ENCODE data around the gene TPBGL.

The TPBGL gene

DNA sequence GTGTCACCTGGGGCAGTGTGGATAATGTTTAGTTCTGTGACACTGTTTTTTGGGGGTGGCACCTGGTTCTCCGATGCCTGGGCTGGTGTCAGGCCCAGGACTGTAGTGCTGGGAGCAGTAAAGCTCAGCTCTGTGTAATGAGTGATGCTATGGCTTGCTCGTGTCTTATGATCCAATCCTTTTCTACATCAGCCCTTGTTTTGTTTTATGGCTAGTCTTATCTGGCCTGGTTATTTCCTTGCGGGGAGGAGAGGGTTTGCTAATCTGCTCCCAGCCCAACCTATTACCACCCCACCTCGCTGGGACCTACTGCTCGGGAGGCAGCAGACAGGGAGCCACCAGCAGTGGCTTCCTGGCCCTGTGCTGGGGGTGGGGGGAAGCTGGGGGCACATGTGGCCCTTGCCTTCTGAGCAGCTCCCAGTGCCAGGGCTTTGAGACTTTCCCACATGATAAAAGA is 35.0 kb upstream of the TPBGL start:
- in situ Hi-C loops (cut with MboI; ENCODE audit: low sequenced_read_pairs), result loop anchor here (10.0 kb wide), 1 partner anchor 61 kb away; no protein-coding TSS in a partner anchor

- in situ Hi-C loops (cut with MboI; ENCODE audit: low sequenced_read_pairs), result loop anchor here (10.0 kb wide), 1 partner anchor 64 kb away; no protein-coding TSS in a partner anchor
Measured at GRCh38 chr11:75208446-75208845, 32.1 kb upstream of the TPBGL start.

GRCh38 chr11:75212411-75212810 is 28.2 kb upstream of the TPBGL start:
- in situ Hi-C loops (cut with MboI; ENCODE audit: low sequenced_read_pairs), result no loop called here

DNA sequence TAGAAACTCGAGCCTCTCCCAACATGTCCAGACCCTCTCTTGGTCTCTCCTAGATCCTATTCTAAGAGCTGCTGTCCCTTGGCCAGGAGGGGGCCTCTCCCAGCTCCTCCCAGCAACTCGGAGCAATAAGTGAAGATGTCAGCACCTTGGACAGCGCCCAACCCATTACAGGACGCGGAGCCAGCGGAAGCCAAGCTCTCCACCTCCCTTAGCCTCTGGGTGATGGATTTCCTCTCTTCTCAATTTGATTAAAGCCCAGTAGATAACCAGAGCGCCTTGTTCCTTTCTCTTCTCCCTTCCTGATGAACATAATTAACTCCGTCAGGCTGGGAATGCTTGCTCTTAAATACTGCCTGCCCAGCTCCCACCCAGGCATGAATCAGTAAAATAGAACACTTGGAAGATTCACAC is 26.2 kb upstream of the TPBGL start:
- in situ Hi-C loops (cut with MboI; ENCODE audit: low sequenced_read_pairs), result no loop called here

DNA sequence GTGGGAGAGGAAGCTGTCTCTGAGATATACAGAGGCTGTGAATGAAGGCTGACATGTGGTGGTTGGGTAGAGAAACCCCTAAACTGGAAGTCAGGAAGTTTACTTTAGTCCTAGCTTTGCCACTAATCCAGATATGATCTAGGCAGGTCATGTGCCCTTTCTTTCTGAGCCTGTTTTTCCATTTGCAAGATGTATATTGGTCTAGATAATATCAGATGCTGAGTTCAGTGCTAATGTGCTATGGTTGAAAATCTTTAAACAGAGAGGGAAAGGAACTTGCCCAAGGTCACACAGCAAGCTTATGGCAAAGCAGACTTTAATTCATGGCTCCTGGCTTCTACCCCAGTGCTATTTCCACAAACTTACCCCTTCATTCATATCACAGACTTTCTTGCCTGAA is 25.7 kb upstream of the TPBGL start:
- in situ Hi-C loops (cut with MboI; ENCODE audit: low sequenced_read_pairs), result no loop called here

DNA sequence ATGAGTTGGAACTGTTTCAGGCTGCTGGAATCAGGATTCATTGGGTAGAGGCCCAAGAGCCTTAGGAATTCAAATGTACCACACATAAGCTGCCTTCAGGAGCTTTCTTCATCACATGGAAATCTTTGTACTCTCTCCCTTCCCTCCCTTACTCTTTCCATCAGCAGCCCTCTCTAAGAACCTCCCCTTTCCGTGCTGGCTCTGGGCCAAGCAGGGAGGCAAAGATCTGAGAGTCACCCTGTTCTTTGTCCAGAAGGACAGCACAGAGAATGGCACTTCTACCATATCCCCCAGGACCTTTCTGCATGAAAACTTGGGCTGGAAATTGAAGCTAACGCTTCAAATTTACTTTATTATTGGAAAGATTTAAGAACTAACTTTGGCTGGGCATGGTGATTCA is 20.7 kb upstream of the TPBGL start:
- in situ Hi-C loops (cut with MboI; ENCODE audit: low sequenced_read_pairs), result no loop called here

DNA sequence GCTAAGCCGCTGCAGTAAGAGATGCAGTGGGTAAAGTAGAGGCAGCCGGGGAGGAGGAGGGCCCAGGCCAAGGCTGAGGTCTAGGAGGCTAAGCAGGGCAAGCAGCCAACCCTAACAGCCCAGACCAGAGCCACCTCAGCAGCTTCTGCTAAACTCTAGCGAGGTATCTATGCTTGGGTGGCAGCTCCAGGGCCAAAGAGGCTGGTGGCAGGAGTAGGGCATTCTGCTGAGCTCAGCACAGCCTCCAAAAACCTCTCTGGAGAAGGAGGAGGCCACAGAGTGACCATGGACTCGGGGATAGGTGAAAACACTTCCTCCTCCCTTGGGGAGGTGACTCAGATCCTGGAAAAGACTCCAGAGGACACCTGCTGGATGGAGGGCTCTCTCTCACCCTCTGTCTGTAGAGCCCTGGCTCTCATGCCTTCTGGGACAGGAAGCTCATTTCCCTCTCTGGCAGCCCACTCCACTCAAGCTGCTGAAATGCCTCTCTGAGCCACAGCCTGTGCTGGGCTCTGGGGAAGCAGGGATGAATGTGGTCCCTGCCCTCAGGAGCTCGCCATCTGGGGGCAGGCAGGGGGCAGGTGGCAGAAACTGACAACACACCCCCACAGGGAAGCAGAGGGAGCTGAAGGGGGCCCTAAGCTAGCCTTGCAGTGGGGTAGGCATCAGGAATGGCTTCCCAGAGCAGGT is 16.5 kb upstream of the TPBGL start:
- in situ Hi-C loops (cut with MboI; ENCODE audit: low sequenced_read_pairs), result no loop called here

DNA sequence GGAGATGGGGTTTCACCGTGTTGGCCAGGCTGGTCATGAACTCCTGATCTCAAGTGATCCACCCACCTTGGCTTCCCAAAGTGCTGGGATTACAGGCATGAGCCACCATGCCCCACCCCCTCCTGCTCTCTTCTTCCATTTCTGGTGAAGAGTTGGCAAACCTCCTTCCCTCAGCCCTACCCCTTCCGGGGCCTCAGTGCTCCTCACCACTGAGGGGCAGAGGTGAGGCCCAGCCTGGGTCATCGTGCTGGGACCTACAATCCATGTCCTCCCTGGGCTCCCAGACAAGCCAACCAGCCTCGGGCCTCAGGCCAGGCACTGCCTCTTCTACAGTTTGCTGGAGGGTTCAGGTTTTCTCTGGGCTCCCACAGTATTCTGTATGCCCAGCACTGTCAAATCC is 14.8 kb upstream of the TPBGL start:
- in situ Hi-C loops (cut with MboI; ENCODE audit: low sequenced_read_pairs), result no loop called here

- in situ Hi-C loops (cut with MboI; ENCODE audit: low sequenced_read_pairs), result no loop called here
Measured at GRCh38 chr11:75229466-75229865, 11.1 kb upstream of the TPBGL start.

- in situ Hi-C loops (cut with MboI; ENCODE audit: low sequenced_read_pairs), result no loop called here
Measured at GRCh38 chr11:75230621-75231020, 10.0 kb upstream of the TPBGL start.

- in situ Hi-C loops (cut with MboI; ENCODE audit: low sequenced_read_pairs), result no loop called here
Measured at GRCh38 chr11:75233754-75234172, 6.8 kb upstream of the TPBGL start.

GRCh38 chr11:75236062-75236461 is 4.5 kb upstream of the TPBGL start:
- in situ Hi-C loops (cut with MboI; ENCODE audit: low sequenced_read_pairs), result no loop called here

- in situ Hi-C loops (cut with MboI; ENCODE audit: low sequenced_read_pairs), result no loop called here
Measured at GRCh38 chr11:75237050-75237449, 3.5 kb upstream of the TPBGL start.

- in situ Hi-C loops (cut with MboI; ENCODE audit: low sequenced_read_pairs), result no loop called here
Measured at GRCh38 chr11:75238595-75239440, 1.8 kb upstream of the TPBGL start.

DNA sequence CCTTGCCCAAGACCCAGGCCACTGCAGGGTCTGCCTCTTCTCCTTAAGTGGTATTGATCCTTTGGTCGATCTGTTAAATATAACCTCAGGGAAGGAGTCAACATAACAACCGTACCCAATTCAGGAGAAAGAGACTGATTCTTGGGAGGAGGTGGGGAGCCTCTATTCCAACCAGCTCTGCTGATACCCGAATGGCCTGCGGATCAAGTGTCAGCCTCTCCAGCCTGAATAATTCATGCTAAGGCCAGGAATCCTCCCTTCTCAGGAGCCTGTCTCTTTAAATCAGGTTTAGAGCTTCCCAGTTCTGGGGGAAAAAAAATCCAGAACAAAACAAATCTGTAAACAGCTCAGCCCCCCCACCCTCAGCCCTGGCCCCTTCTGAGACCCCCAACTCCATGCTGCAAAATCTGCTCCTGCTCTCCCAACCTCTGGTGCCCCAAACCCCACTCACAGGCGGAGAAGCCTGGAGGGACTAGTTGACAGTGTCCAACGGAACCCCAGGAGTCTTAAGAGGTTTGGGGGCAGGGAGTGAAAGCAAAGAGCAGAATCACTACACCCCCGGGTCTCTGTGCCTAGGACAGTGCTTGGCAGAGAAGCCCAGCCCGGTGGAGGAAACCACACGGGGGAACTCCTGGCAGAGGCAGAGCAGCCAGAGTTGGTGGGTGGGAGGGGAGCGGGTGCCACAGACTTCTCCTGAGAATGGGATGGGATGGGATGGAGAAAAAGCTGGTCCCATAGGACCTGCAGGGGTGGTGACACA is 863 bp upstream of the TPBGL start:
- in situ Hi-C loops (cut with MboI; ENCODE audit: low sequenced_read_pairs), result loop anchor here (10.0 kb wide), 1 partner anchor 315 kb away; no protein-coding TSS in a partner anchor

DNA sequence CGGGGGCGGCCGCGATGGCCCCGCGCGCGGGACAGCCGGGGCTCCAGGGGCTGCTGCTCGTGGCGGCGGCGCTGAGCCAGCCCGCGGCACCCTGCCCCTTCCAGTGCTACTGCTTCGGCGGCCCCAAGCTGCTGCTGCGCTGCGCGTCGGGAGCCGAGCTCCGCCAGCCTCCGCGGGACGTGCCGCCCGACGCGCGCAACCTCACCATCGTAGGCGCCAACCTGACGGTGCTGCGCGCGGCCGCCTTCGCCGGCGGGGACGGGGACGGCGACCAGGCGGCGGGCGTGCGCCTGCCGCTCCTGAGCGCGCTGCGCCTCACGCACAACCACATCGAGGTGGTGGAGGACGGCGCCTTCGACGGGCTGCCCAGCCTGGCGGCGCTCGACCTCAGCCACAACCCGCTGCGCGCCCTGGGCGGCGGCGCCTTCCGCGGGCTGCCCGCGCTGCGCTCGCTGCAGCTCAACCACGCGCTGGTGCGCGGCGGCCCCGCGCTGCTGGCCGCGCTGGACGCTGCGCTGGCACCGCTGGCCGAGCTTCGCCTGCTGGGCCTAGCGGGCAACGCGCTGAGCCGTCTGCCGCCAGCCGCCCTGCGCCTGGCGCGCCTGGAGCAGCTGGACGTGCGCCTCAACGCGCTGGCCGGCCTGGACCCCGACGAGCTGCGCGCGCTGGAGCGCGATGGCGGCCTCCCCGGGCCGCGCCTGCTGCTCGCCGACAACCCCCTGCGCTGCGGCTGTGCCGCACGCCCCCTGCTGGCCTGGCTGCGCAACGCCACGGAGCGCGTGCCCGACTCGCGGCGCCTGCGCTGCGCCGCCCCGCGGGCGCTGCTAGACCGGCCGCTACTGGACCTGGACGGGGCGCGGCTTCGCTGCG is 697 bp downstream of the TPBGL start:
- in situ Hi-C loops (cut with MboI; ENCODE audit: low sequenced_read_pairs), result loop anchor here (10.0 kb wide), 1 partner anchor 316 kb away; no protein-coding TSS in a partner anchor

GRCh38 chr11:75241906-75242644 is 1.5 kb downstream of the TPBGL start:
- in situ Hi-C loops (cut with MboI; ENCODE audit: low sequenced_read_pairs), result loop anchor here (10.0 kb wide), 1 partner anchor 317 kb away; no protein-coding TSS in a partner anchor

GRCh38 chr11:75242722-75243600 is 2.4 kb downstream of the TPBGL start:
- in situ Hi-C loops (cut with MboI; ENCODE audit: low sequenced_read_pairs), result loop anchor here (10.0 kb wide), 1 partner anchor 318 kb away; no protein-coding TSS in a partner anchor
